ENCODE results near the gene CHCHD1.
A peak's percentile ranks its signal among the peaks of the same experiment; 100 is the strongest.

The CHCHD1 gene

DNA sequence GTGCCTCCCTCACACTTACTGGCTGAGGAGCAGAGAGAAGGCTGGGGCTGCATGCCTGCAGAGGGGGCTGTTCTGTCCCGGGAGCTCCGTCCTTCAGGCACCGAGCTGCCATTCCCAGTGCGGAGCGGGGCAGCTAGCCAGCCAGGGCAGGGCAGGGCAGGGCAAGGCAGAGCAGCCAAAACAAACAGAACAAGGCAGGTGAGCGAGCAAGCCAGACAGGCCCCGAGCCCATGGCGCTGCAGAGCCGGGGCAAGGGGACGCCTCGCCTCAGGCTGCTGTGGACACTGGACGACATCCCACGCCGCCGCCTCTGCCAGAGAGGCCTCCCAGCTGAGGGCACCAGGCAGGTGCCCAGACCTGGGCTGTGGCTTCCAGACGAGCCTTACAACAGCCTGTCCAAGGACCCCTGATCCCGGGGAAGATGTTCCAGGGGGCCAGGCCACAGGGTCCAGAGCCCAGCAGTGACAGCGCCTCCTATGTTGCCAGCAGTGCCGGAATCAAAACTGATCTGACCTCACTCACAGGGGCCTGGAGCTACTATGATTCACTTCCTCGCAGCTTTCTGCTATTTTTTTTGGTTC is 37.8 kb downstream of the CHCHD1 start:
- no peaks in the 10 kb centered on the region for H3K4me1 ChIP-seq (ENCODE audit: insufficient read depth, low read length)
- no peaks in the 10 kb centered on the region for H3K79me2 ChIP-seq (ENCODE audit: insufficient read depth, low read length)
- H2AFZ ChIP-seq (ENCODE audit: low read depth, low read length): no peak overlapping the region
- no peak overlapping the region for H3K27ac ChIP-seq (ENCODE audit: low read length)
- no peaks in the 10 kb centered on the region for H3K27me3 ChIP-seq (ENCODE audit: insufficient read depth, low read length, poor library complexity)
- no peak for TF ChIP-seq EZH2 (IDR thresholded peaks at IDR 0.05; ENCODE audit: borderline replicate concordance, low read depth, low read length, severe bottlenecking)
- TF ChIP-seq, protein P1, sequence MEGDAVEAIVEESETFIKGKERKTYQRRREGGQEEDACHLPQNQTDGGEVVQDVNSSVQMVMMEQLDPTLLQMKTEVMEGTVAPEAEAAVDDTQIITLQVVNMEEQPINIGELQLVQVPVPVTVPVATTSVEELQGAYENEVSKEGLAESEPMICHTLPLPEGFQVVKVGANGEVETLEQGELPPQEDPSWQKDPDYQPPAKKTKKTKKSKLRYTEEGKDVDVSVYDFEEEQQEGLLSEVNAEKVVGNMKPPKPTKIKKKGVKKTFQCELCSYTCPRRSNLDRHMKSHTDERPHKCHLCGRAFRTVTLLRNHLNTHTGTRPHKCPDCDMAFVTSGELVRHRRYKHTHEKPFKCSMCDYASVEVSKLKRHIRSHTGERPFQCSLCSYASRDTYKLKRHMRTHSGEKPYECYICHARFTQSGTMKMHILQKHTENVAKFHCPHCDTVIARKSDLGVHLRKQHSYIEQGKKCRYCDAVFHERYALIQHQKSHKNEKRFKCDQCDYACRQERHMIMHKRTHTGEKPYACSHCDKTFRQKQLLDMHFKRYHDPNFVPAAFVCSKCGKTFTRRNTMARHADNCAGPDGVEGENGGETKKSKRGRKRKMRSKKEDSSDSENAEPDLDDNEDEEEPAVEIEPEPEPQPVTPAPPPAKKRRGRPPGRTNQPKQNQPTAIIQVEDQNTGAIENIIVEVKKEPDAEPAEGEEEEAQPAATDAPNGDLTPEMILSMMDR (IDR thresholded peaks at IDR 0.05; ENCODE audit: borderline replicate concordance, extremely low read depth, low read length, poor library complexity, severe bottlenecking): no peak
- H3K36me3 ChIP-seq (ENCODE audit: insufficient read depth, low read length): peaks cover 58% of the 10 kb centered on the region
- peak; percentile 34; the same call in 1 of the 3 replicates for ATAC-seq (ENCODE audit: insufficient read depth, low read depth)
- no peak for DNase-seq
- H4K20me1 ChIP-seq (ENCODE audit: insufficient read depth, low read length): peaks cover 4% of the 10 kb centered on the region
- H3K4me3 ChIP-seq (ENCODE audit: low read depth in 1 of 2, low read length in 2 of 2): no peak overlapping the region
- H3K4me2 ChIP-seq (ENCODE audit: insufficient read depth, low read length): no peak overlapping the region
- no peak overlapping the region for H3K9ac ChIP-seq (ENCODE audit: low read depth, low read length)
- H3K9me3 ChIP-seq (ENCODE audit: insufficient read depth, low read length, severe bottlenecking): no peaks in the 10 kb centered on the region

DNA sequence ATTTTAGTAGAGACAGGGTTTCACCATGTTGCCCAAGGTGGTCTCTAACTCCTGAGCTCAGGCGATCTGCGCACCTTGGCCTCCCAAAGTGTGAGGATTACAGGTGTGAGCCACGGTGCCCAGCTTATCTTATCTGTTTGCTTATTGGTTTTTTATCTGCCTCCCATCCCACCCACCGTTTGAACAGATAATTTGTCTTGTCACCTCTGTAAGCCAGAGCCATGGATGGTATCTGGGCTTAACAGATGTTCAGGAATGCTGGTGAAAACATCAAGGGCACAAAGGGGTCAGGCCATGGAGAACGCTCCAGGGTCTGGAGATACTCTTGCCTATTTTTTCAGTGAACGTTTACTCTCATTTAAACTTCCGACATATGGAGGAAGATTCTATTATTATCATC is 41.5 kb downstream of the CHCHD1 start:
- no peak overlapping the region for H3K27ac ChIP-seq (ENCODE audit: low read length)
- H4K20me1 ChIP-seq (ENCODE audit: insufficient read depth, low read length): no peaks in the 10 kb centered on the region; the same call in 1 of the 2 replicates
- no peaks in the 10 kb centered on the region for H3K4me1 ChIP-seq (ENCODE audit: insufficient read depth, low read length)
- no peak overlapping the region for H3K4me3 ChIP-seq (ENCODE audit: low read depth in 1 of 2, low read length in 2 of 2)
- no peak for DNase-seq
- H3K79me2 ChIP-seq (ENCODE audit: insufficient read depth, low read length): no peaks in the 10 kb centered on the region
- no peaks in the 10 kb centered on the region for H3K27me3 ChIP-seq (ENCODE audit: insufficient read depth, low read length, poor library complexity)
- H3K9ac ChIP-seq (ENCODE audit: low read depth, low read length): no peak overlapping the region
- ATAC-seq (ENCODE audit: insufficient read depth, low read depth): no peak
- no peak overlapping the region for H2AFZ ChIP-seq (ENCODE audit: low read depth, low read length)
- H3K9me3 ChIP-seq (ENCODE audit: insufficient read depth, low read length, severe bottlenecking): no peaks in the 10 kb centered on the region
- H3K4me2 ChIP-seq (ENCODE audit: insufficient read depth, low read length): no peak overlapping the region
- peaks cover 53% of the 10 kb centered on the region for H3K36me3 ChIP-seq (ENCODE audit: insufficient read depth, low read length)
- TF ChIP-seq, protein P1 (IDR thresholded peaks at IDR 0.05; ENCODE audit: borderline replicate concordance, extremely low read depth, low read length, poor library complexity, severe bottlenecking): no peak
- no peak for TF ChIP-seq EZH2 (IDR thresholded peaks at IDR 0.05; ENCODE audit: borderline replicate concordance, low read depth, low read length, severe bottlenecking)

DNA sequence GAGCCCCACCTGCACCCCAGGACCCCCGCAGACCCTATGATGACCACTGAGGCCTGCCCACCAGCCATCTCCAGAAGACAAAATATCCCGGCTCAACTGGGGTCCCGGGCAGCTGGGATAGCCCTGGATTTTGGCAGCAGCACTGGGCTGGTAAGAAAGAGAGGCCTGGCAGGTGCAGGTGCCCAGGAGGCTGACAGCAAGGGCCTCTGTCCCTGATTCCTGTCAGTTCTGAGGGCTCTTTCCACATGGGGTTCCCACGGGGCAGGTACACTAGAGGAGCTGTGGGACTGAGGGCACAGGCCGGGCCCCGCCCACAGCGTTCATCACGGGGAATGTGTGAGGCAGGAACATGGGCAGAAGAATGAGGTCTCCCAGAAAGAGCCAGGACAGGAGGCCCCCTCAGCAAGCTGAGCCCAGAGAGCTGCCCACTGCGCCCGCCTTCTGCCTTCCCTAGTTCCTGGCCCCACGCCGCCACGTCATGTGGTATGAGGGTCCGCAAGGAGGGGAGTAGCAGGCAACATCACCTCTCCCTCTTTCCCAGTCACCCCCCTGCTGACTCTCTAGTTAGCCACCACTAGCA is 42.4 kb downstream of the CHCHD1 start:
- H3K9me3 ChIP-seq (ENCODE audit: insufficient read depth, low read length, severe bottlenecking): no peaks in the 10 kb centered on the region
- H3K27ac ChIP-seq (ENCODE audit: low read length): no peak overlapping the region
- no peak overlapping the region for H2AFZ ChIP-seq (ENCODE audit: low read depth, low read length)
- no peak overlapping the region for H3K4me3 ChIP-seq (ENCODE audit: low read depth in 1 of 2, low read length in 2 of 2)
- no peaks in the 10 kb centered on the region for H3K27me3 ChIP-seq (ENCODE audit: insufficient read depth, low read length, poor library complexity)
- no peaks in the 10 kb centered on the region for H3K79me2 ChIP-seq (ENCODE audit: insufficient read depth, low read length)
- H3K4me1 ChIP-seq (ENCODE audit: insufficient read depth, low read length): no peaks in the 10 kb centered on the region
- DNase-seq: no peak
- no peak for TF ChIP-seq EZH2 (IDR thresholded peaks at IDR 0.05; ENCODE audit: borderline replicate concordance, low read depth, low read length, severe bottlenecking)
- TF ChIP-seq, protein P1 (IDR thresholded peaks at IDR 0.05; ENCODE audit: borderline replicate concordance, extremely low read depth, low read length, poor library complexity, severe bottlenecking): no peak
- H4K20me1 ChIP-seq (ENCODE audit: insufficient read depth, low read length): no peaks in the 10 kb centered on the region; the same call in 1 of the 2 replicates
- peaks cover 52% of the 10 kb centered on the region for H3K36me3 ChIP-seq (ENCODE audit: insufficient read depth, low read length)
- ATAC-seq (ENCODE audit: insufficient read depth, low read depth): no peak
- H3K9ac ChIP-seq (ENCODE audit: low read depth, low read length): no peak overlapping the region
- no peak overlapping the region for H3K4me2 ChIP-seq (ENCODE audit: insufficient read depth, low read length)
